ENCODE data around the gene R3HCC1L. TPM values are rescaled to one million over a fixed set of nuclear protein-coding genes. Genes with fewer than 3 reads are reported as not detected.
"Not testable (repeated sequence)": the region's sequence is repeated elsewhere in the genome, so short reads cannot be mapped to it uniquely, and the experiment has no call there.

The R3HCC1L gene
- polyA plus RNA-seq, 1 donor from 2014 or later = 12.8 TPM

GRCh38 chr10:98131619-98132018 is 2.8 kb upstream of the R3HCC1L start:
- no peaks in the 10 kb centered on the region for H3K36me3 ChIP-seq (ENCODE audit: insufficient read depth, low read length)
- H3K27me3 ChIP-seq (ENCODE audit: insufficient read depth, low read depth, low read length) = no peaks in the 10 kb centered on the region
- H2AFZ ChIP-seq (ENCODE audit: low read depth, low read length) = no peak overlapping the region
- peaks cover 11% of the 10 kb centered on the region for H3K79me2 ChIP-seq (replicated peaks; ENCODE audit: insufficient read depth, low read length)
- no peak overlapping the region for H3K27ac ChIP-seq (ENCODE audit: low read length)
- no peak for TF ChIP-seq POLR2AphosphoS5 (IDR thresholded peaks at IDR 0.05)
- no peak for TF ChIP-seq RAD21 (conservative IDR thresholded peaks at IDR 0.05)
- H3F3A ChIP-seq (ENCODE audit: insufficient read depth, low read length, poor library complexity, severe bottlenecking) = no peaks in the 10 kb centered on the region
- no peaks in the 10 kb centered on the region for H4K20me1 ChIP-seq (ENCODE audit: insufficient read depth)
- H3K4me2 ChIP-seq (ENCODE audit: low read length) = no peak overlapping the region
- H3K9me2 ChIP-seq (ENCODE audit: insufficient read depth, low read length) = no peaks in the 10 kb centered on the region
- H3K4me3 ChIP-seq (ENCODE audit: low read length) = no peak overlapping the region
- H3K9me3 ChIP-seq (ENCODE audit: low read length) = no peaks in the 10 kb centered on the region
- H3K9ac ChIP-seq (ENCODE audit: low read length) = no peak overlapping the region

- H3K79me2 ChIP-seq (replicated peaks; ENCODE audit: insufficient read depth, low read length) = peaks cover 21% of the 10 kb centered on the region
- H3F3A ChIP-seq (ENCODE audit: insufficient read depth, low read length, poor library complexity, severe bottlenecking); H3K4me2 ChIP-seq (ENCODE audit: low read length); H2AFZ ChIP-seq (ENCODE audit: low read depth, low read length); H3K27ac ChIP-seq (ENCODE audit: low read length); H3K9ac ChIP-seq (ENCODE audit: low read length); H3K9me2 ChIP-seq (ENCODE audit: insufficient read depth, low read length); H4K20me1 ChIP-seq (ENCODE audit: insufficient read depth); H3K27me3 ChIP-seq (ENCODE audit: insufficient read depth, low read depth, low read length); H3K9me3 ChIP-seq (ENCODE audit: low read length); H3K4me3 ChIP-seq (ENCODE audit: low read length); H3K36me3 ChIP-seq (ENCODE audit: insufficient read depth, low read length): not testable (repeated sequence)
Observed at GRCh38 chr10:98133075-98133752, 1.2 kb upstream of the R3HCC1L start.

GRCh38 chr10:98134117-98134430 is 383 bp upstream of the R3HCC1L start:
- TF ChIP-seq CTCF (IDR thresholded peaks at IDR 0.05; ENCODE audit: poor library complexity, severe bottlenecking) = no peak
- H3K4me2 ChIP-seq (ENCODE audit: low read length) = no peak overlapping the region
- no peaks in the 10 kb centered on the region for H3K36me3 ChIP-seq (ENCODE audit: insufficient read depth, low read length)
- no peaks in the 10 kb centered on the region for H3K9me2 ChIP-seq (ENCODE audit: insufficient read depth, low read length)
- H3K27me3 ChIP-seq (ENCODE audit: insufficient read depth, low read depth, low read length) = no peaks in the 10 kb centered on the region
- no peaks in the 10 kb centered on the region for H3K9me3 ChIP-seq (ENCODE audit: low read length)
- no peaks in the 10 kb centered on the region for H3F3A ChIP-seq (ENCODE audit: insufficient read depth, low read length, poor library complexity, severe bottlenecking)
- H3K27ac ChIP-seq (ENCODE audit: low read length) = no peak overlapping the region
- no peaks in the 10 kb centered on the region for H4K20me1 ChIP-seq (ENCODE audit: insufficient read depth)
- H2AFZ ChIP-seq (ENCODE audit: low read depth, low read length) = peak overlapping the region; percentile 34
- peaks cover 21% of the 10 kb centered on the region for H3K79me2 ChIP-seq (replicated peaks; ENCODE audit: insufficient read depth, low read length)
- peak overlapping the region; percentile 94 for H3K4me3 ChIP-seq (ENCODE audit: low read length)
- H3K9ac ChIP-seq (ENCODE audit: low read length) = no peak overlapping the region

GRCh38 chr10:98135222-98135899 is 904 bp downstream of the R3HCC1L start:
- H3K9ac ChIP-seq (ENCODE audit: low read length) = peak overlapping the region; percentile 86
- H3K27me3 ChIP-seq (ENCODE audit: insufficient read depth, low read depth, low read length) = no peaks in the 10 kb centered on the region
- H3K27ac ChIP-seq (ENCODE audit: low read length) = peak overlapping the region; percentile 86
- H4K20me1 ChIP-seq (ENCODE audit: insufficient read depth) = no peaks in the 10 kb centered on the region
- TF ChIP-seq, protein P1, sequence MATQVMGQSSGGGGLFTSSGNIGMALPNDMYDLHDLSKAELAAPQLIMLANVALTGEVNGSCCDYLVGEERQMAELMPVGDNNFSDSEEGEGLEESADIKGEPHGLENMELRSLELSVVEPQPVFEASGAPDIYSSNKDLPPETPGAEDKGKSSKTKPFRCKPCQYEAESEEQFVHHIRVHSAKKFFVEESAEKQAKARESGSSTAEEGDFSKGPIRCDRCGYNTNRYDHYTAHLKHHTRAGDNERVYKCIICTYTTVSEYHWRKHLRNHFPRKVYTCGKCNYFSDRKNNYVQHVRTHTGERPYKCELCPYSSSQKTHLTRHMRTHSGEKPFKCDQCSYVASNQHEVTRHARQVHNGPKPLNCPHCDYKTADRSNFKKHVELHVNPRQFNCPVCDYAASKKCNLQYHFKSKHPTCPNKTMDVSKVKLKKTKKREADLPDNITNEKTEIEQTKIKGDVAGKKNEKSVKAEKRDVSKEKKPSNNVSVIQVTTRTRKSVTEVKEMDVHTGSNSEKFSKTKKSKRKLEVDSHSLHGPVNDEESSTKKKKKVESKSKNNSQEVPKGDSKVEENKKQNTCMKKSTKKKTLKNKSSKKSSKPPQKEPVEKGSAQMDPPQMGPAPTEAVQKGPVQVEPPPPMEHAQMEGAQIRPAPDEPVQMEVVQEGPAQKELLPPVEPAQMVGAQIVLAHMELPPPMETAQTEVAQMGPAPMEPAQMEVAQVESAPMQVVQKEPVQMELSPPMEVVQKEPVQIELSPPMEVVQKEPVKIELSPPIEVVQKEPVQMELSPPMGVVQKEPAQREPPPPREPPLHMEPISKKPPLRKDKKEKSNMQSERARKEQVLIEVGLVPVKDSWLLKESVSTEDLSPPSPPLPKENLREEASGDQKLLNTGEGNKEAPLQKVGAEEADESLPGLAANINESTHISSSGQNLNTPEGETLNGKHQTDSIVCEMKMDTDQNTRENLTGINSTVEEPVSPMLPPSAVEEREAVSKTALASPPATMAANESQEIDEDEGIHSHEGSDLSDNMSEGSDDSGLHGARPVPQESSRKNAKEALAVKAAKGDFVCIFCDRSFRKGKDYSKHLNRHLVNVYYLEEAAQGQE (IDR thresholded peaks at IDR 0.05; ENCODE audit: borderline replicate concordance) = no peak
- TF ChIP-seq CTCF (IDR thresholded peaks at IDR 0.05; ENCODE audit: poor library complexity, severe bottlenecking) (no peak), EP300 (conservative IDR thresholded peaks at IDR 0.05; ENCODE audit: poor library complexity, severe bottlenecking) (no peak), RAD21 (conservative IDR thresholded peaks at IDR 0.05) (no peak), SMC3 (conservative IDR thresholded peaks at IDR 0.05; ENCODE audit: poor library complexity) (no peak), POLR2AphosphoS5 (IDR thresholded peaks at IDR 0.05) (no peak), EZH2 (IDR thresholded peaks at IDR 0.05; ENCODE audit: borderline replicate concordance, insufficient read depth, low read length, poor library complexity, severe bottlenecking) (no peak), TAF1 (IDR thresholded peaks at IDR 0.05; ENCODE audit: low read depth) (no peak), MXI1 (conservative IDR thresholded peaks at IDR 0.05; ENCODE audit: poor library complexity, severe bottlenecking) (no peak)
- H2AFZ ChIP-seq (ENCODE audit: low read depth, low read length) = peak overlapping the region; percentile 86
- H3F3A ChIP-seq (ENCODE audit: insufficient read depth, low read length, poor library complexity, severe bottlenecking) = no peaks in the 10 kb centered on the region
- peak overlapping the region; percentile 94 for H3K4me3 ChIP-seq (ENCODE audit: low read length)
- H3K9me2 ChIP-seq (ENCODE audit: insufficient read depth, low read length) = no peaks in the 10 kb centered on the region
- no peaks in the 10 kb centered on the region for H3K9me3 ChIP-seq (ENCODE audit: low read length)
- H3K79me2 ChIP-seq (replicated peaks; ENCODE audit: insufficient read depth, low read length) = peaks cover 21% of the 10 kb centered on the region
- H3K4me2 ChIP-seq (ENCODE audit: low read length) = peak overlapping the region; percentile 81
- H3K36me3 ChIP-seq (ENCODE audit: insufficient read depth, low read length) = no peaks in the 10 kb centered on the region

Measured in neural cell (in vitro differentiated cells).